Measurements from ENCODE around the gene ATP5PD. TPM values are rescaled to one million over a fixed set of nuclear protein-coding genes. Genes with fewer than 3 reads are reported as not detected.
A peak's percentile ranks its signal among the peaks of the same experiment; 100 is the strongest.

ATP5PD gene
- total and polyA plus RNA-seq, 2 of the 13 experiments (the other 11 are each of a cell fraction or from before 2014, with no cell fraction given): 158 to 428 TPM

- peak; percentile 51; the same call in 1 of the 2 replicates for TF ChIP-seq TFDP2 (CRISPR knock-in tag; IDR thresholded peaks at IDR 0.05)
- no peak for TF ChIP-seq ZNF512 (CRISPR knock-in tag; IDR thresholded peaks at IDR 0.05)
- TF ChIP-seq AKAP8 (CRISPR knock-in tag; IDR thresholded peaks at IDR 0.05): no peak; the same call in 1 of the 2 replicates
- peak; percentile 50; the same call in 1 of the 2 replicates for TF ChIP-seq ZSCAN21 (CRISPR knock-in tag; IDR thresholded peaks at IDR 0.05; ENCODE audit: borderline replicate concordance)
- TF ChIP-seq BCL6 (CRISPR knock-in tag; IDR thresholded peaks at IDR 0.05): peak; percentile 99
- TF ChIP-seq TP53 (CRISPR knock-in tag; conservative IDR thresholded peaks at IDR 0.05): no peak
- TF ChIP-seq RELA (CRISPR knock-in tag; IDR thresholded peaks at IDR 0.05): no peak
- TF ChIP-seq MEF2D (CRISPR knock-in tag; IDR thresholded peaks at IDR 0.05): peak; percentile 90
- TF ChIP-seq POGZ (CRISPR knock-in tag; IDR thresholded peaks at IDR 0.05): no peak; the same call in 1 of the 2 replicates
- 0 out of 2 replicates have a peak, but pooled peaks have one; percentile 43 for TF ChIP-seq ZNF709 (CRISPR knock-in tag; IDR thresholded peaks at IDR 0.05)
- TF ChIP-seq ZNF761 (CRISPR knock-in tag; conservative IDR thresholded peaks at IDR 0.05): no peak
- TF ChIP-seq ZNF704 (CRISPR knock-in tag; IDR thresholded peaks at IDR 0.05; ENCODE audit: borderline replicate concordance): 0 out of 2 replicates have a peak, but pooled peaks have one; percentile 38
- peak; percentile 95 for TF ChIP-seq GFI1 (CRISPR knock-in tag; IDR thresholded peaks at IDR 0.05; ENCODE audit: borderline replicate concordance)
- TF ChIP-seq CCDC6 (CRISPR knock-in tag; IDR thresholded peaks at IDR 0.05): peak; percentile 48; the same call in 1 of the 2 replicates
- no peak for TF ChIP-seq CENPBD1 (CRISPR knock-in tag; IDR thresholded peaks at IDR 0.05; ENCODE audit: borderline replicate concordance, low read depth)
- TF ChIP-seq FOXA3 (CRISPR knock-in tag; IDR thresholded peaks at IDR 0.05): peak; percentile 97
- no peak for TF ChIP-seq ZNF749 (CRISPR knock-in tag; IDR thresholded peaks at IDR 0.05; ENCODE audit: borderline replicate concordance)
- no peak for TF ChIP-seq SP140L (CRISPR knock-in tag; IDR thresholded peaks at IDR 0.05; ENCODE audit: borderline replicate concordance)
- TF ChIP-seq DDIT3 (CRISPR knock-in tag; IDR thresholded peaks at IDR 0.05): 0 out of 2 replicates have a peak, but pooled peaks have one; percentile 80
- TF ChIP-seq ZNF777 (CRISPR knock-in tag; IDR thresholded peaks at IDR 0.05): no peak
- TF ChIP-seq DMTF1 (CRISPR knock-in tag; IDR thresholded peaks at IDR 0.05): no peak
- no peak for TF ChIP-seq GLI4 (CRISPR knock-in tag; IDR thresholded peaks at IDR 0.05; ENCODE audit: borderline replicate concordance)
Measured at GRCh38 chr17:75084039-75084660, 37.4 kb upstream of the ATP5PD start (continued).
